Measurements from ENCODE around the gene RHOBTB3.
A peak's percentile ranks its signal among the peaks of the same experiment; 100 is the strongest.

RHOBTB3 gene

GRCh38 chr5:95768731-95769130 lies 37.6 kb downstream of the RHOBTB3 start:
- no peak for DNase-seq (ENCODE audit: low read depth)

GRCh38 chr5:95770830-95771708 lies 39.9 kb downstream of the RHOBTB3 start:
- no peak for DNase-seq (ENCODE audit: low read depth)

- no peak for DNase-seq (ENCODE audit: low read depth)
Measured at GRCh38 chr5:95771892-95772291, 40.8 kb downstream of the RHOBTB3 start.

GRCh38 chr5:95773335-95774059 lies 42.4 kb downstream of the RHOBTB3 start:
- DNase-seq (ENCODE audit: low read depth), result no peak

- DNase-seq (ENCODE audit: low read depth), result no peak
Measured at GRCh38 chr5:95777441-95777840, 46.3 kb downstream of the RHOBTB3 start.

- no peak for DNase-seq (ENCODE audit: low read depth)
Measured at GRCh38 chr5:95778713-95779436, 47.7 kb downstream of the RHOBTB3 start.

- no peak for DNase-seq (ENCODE audit: low read depth)
Measured at GRCh38 chr5:95779611-95780010, 48.5 kb downstream of the RHOBTB3 start.

GRCh38 chr5:95780597-95780996 lies 49.5 kb downstream of the RHOBTB3 start:
- DNase-seq (ENCODE audit: low read depth), result no peak

GRCh38 chr5:95781101-95781583 lies 50.0 kb downstream of the RHOBTB3 start:
- peak; percentile 56 for DNase-seq (ENCODE audit: low read depth)

- DNase-seq (ENCODE audit: low read depth), result no peak
Measured at GRCh38 chr5:95782181-95782580, 51.0 kb downstream of the RHOBTB3 start.

- DNase-seq (ENCODE audit: low read depth), result no peak
Measured at GRCh38 chr5:95783661-95784060, 52.5 kb downstream of the RHOBTB3 start.

- DNase-seq (ENCODE audit: low read depth), result no peak
Measured at GRCh38 chr5:95784514-95785302, 53.6 kb downstream of the RHOBTB3 start.

GRCh38 chr5:95786821-95787418 lies 55.8 kb downstream of the RHOBTB3 start:
- DNase-seq (ENCODE audit: low read depth), result peak; percentile 48

- DNase-seq (ENCODE audit: low read depth), result no peak
Measured at GRCh38 chr5:95788493-95788892, 57.4 kb downstream of the RHOBTB3 start.

- no peak for DNase-seq (ENCODE audit: low read depth)
Measured at GRCh38 chr5:95791751-95792150, 60.6 kb downstream of the RHOBTB3 start.

GRCh38 chr5:95794070-95794516 lies 63.0 kb downstream of the RHOBTB3 start:
- DNase-seq (ENCODE audit: low read depth), result no peak

GRCh38 chr5:95797301-95797700 lies 66.2 kb downstream of the RHOBTB3 start:
- no peak for DNase-seq (ENCODE audit: low read depth)

- no peak for DNase-seq (ENCODE audit: low read depth)
Measured at GRCh38 chr5:95798048-95798447, 66.9 kb downstream of the RHOBTB3 start.

GRCh38 chr5:95798545-95798944 lies 67.4 kb downstream of the RHOBTB3 start:
- DNase-seq (ENCODE audit: low read depth), result no peak

- no peak for DNase-seq (ENCODE audit: low read depth)
Measured at GRCh38 chr5:95799191-95799835, 68.2 kb downstream of the RHOBTB3 start.

- DNase-seq (ENCODE audit: low read depth), result no peak
Measured at GRCh38 chr5:95800553-95800952, 69.4 kb downstream of the RHOBTB3 start.

Measured in HS-5 (cell line).